ENCODE results near the gene ANKRD13D. TPM values are rescaled to one million over a fixed set of nuclear protein-coding genes. Genes with fewer than 3 reads are reported as not detected.

Gene ANKRD13D
- polyA plus RNA-seq, 1 of the 3 experiments (the other 2 are of a cell fraction): 50.2 TPM

GRCh38 chr11:67303835-67304411, 14.8 kb downstream of the ANKRD13D start:
- POLR2A ChIA-PET: interaction anchor here (1.5 to 1.6 kb wide), 2 partner anchors 14 to 15 kb away, joined by 5 to 14 read pairs; partner anchors contain the start of gene ANKRD13D
- CTCF ChIA-PET: interaction anchor here (0.6 to 5.1 kb wide), 9 partner anchors 11 to 222 kb away, joined by 3 to 37 read pairs (median 5); partner anchors contain the start of gene ANKRD13D
- peaks cover 13 to 17% of the 10 kb centered on the region in 2 experiments; a peak in 2 of 4 replicates for H3K4me1 ChIP-seq (ENCODE audit: control insufficient read depth in 1 of 2, insufficient read depth in 2 of 2, low read depth in 1 of 2, low read length in 1 of 2)
- no peaks in the 10 kb centered on the region for H3K9me3 ChIP-seq
- H3F3A ChIP-seq (replicated peaks; ENCODE audit: insufficient read depth): no peaks in the 10 kb centered on the region
- peak overlapping the region; percentile 84 for H3K9ac ChIP-seq
- H3K27me3 ChIP-seq (ENCODE audit: insufficient read depth): no peaks in the 10 kb centered on the region
- peak; percentile 70 for DNase-seq
- peak overlapping the region; percentile 92 for H3K4me2 ChIP-seq
- no peak overlapping the region; a peak in 1 of 4 replicates for H3K27ac ChIP-seq (ENCODE audit: low read depth in 2 of 2, low read length in 1 of 2)
- H3K79me2 ChIP-seq (ENCODE audit: insufficient read depth): no peaks in the 10 kb centered on the region
- H3K9me2 ChIP-seq: no peaks in the 10 kb centered on the region
- TF ChIP-seq RFX5 (IDR thresholded peaks at IDR 0.05; ENCODE audit: low read length) (no peak), JUND (IDR thresholded peaks at IDR 0.05) (no peak), TAF1 (IDR thresholded peaks at IDR 0.05; ENCODE audit: borderline replicate concordance, low read depth, low read length) (no peak), USF2 (IDR thresholded peaks at IDR 0.05; ENCODE audit: borderline replicate concordance, low read depth, low read length) (no peak), GATA2 (CRISPR knock-in tag; IDR thresholded peaks at IDR 0.05) (no peak), RCOR1 (IDR thresholded peaks at IDR 0.05; ENCODE audit: low read length) (no peak), FOSL2 (IDR thresholded peaks at IDR 0.05; ENCODE audit: borderline replicate concordance, low read depth) (no peak), NFIC (IDR thresholded peaks at IDR 0.05; ENCODE audit: borderline replicate concordance) (no peak), NRF1 (IDR thresholded peaks at IDR 0.05; ENCODE audit: low read depth, low read length) (no peak), ELF1 (IDR thresholded peaks at IDR 0.05) (no peak), MAX (IDR thresholded peaks at IDR 0.05; ENCODE audit: low read depth) (no peak), MEF2A (IDR thresholded peaks at IDR 0.05; ENCODE audit: borderline replicate concordance, low read depth) (no peak), GABPA (IDR thresholded peaks at IDR 0.05; ENCODE audit: low read depth) (no peak), YY1 (IDR thresholded peaks at IDR 0.05; ENCODE audit: low read depth) (no peak), RAD21 (IDR thresholded peaks at IDR 0.05; ENCODE audit: low read length) (no peak)
- H4K20me1 ChIP-seq (ENCODE audit: insufficient read depth): no peaks in the 10 kb centered on the region
- peak overlapping the region; percentile 87 to 88 for H3K4me3 ChIP-seq (ENCODE audit: low read depth in 2 of 2, low read length in 1 of 2)
- peaks cover 0 to 35% of the 10 kb centered on the region in 2 experiments for H3K36me3 ChIP-seq (replicated peaks in 1 of 2; ENCODE audit: control insufficient read depth in 1 of 2, insufficient read depth in 2 of 2, low read length in 1 of 2)
- peak overlapping the region; percentile 74; the same call in 1 of the 2 replicates for H2AFZ ChIP-seq (ENCODE audit: low read depth)
- 32% methylated on average over 15 of the region's 43 CpGs for WGBS (ENCODE audit: low lambda C conversion rate)

GRCh38 chr11:67304511-67305113, 15.5 kb downstream of the ANKRD13D start:
- peak overlapping the region; percentile 87 to 88 for H3K4me3 ChIP-seq (ENCODE audit: low read depth in 2 of 2, low read length in 1 of 2)
- WGBS (ENCODE audit: low lambda C conversion rate): 87% methylated on average over 7 of the region's 14 CpGs
- H3K27me3 ChIP-seq (ENCODE audit: insufficient read depth): no peaks in the 10 kb centered on the region
- POLR2A ChIA-PET: no interaction called here
- no peaks in the 10 kb centered on the region for H3K9me3 ChIP-seq
- peak overlapping the region; percentile 84 for H3K9ac ChIP-seq
- no peak overlapping the region for H3K27ac ChIP-seq (ENCODE audit: low read depth in 2 of 2, low read length in 1 of 2)
- CTCF ChIA-PET: interaction anchor here (0.6 to 5.1 kb wide), 5 partner anchors 13 to 42 kb away, joined by 3 to 37 read pairs (median 5); partner anchors contain the start of gene ANKRD13D
- H2AFZ ChIP-seq (ENCODE audit: low read depth): no peak overlapping the region
- H3F3A ChIP-seq (replicated peaks; ENCODE audit: insufficient read depth): no peaks in the 10 kb centered on the region
- no peaks in the 10 kb centered on the region for H3K79me2 ChIP-seq (ENCODE audit: insufficient read depth)
- peak; percentile 21 for DNase-seq
- peaks cover 0 to 29% of the 10 kb centered on the region in 2 experiments for H3K36me3 ChIP-seq (replicated peaks in 1 of 2; ENCODE audit: control insufficient read depth in 1 of 2, insufficient read depth in 2 of 2, low read length in 1 of 2)
- no peaks in the 10 kb centered on the region for H3K9me2 ChIP-seq
- no peaks in the 10 kb centered on the region for H4K20me1 ChIP-seq (ENCODE audit: insufficient read depth)
- peaks cover 13 to 17% of the 10 kb centered on the region in 2 experiments; a peak in 2 of 4 replicates for H3K4me1 ChIP-seq (ENCODE audit: control insufficient read depth in 1 of 2, insufficient read depth in 2 of 2, low read depth in 1 of 2, low read length in 1 of 2)
- peak overlapping the region; percentile 92 for H3K4me2 ChIP-seq
- no peak for TF ChIP-seq JUND (IDR thresholded peaks at IDR 0.05)
- no peak for TF ChIP-seq CTCF (IDR thresholded peaks at IDR 0.05)
- TF ChIP-seq EP300 (IDR thresholded peaks at IDR 0.05; ENCODE audit: borderline replicate concordance in 1 of 2, low read depth in 1 of 2, low read length in 1 of 2): no peak
- no peak for TF ChIP-seq FOXM1 (IDR thresholded peaks at IDR 0.05; ENCODE audit: low read depth)
- TF ChIP-seq EZH2phosphoT487 (IDR thresholded peaks at IDR 0.05; ENCODE audit: borderline replicate concordance, low read depth): no peak
- TF ChIP-seq PBX3 (IDR thresholded peaks at IDR 0.05): no peak
- TF ChIP-seq SIN3A (IDR thresholded peaks at IDR 0.05; ENCODE audit: borderline replicate concordance, low read depth, low read length): no peak
- no peak for TF ChIP-seq POLR2AphosphoS5 (IDR thresholded peaks at IDR 0.05; ENCODE audit: low read depth, low read length)

Data from SK-N-SH (cell line).